CD4-positive, CD25-positive, alpha-beta regulatory T cell (primary cell): Measurements from ENCODE around the gene RASSF6. TPM values are rescaled to one million over a fixed set of nuclear protein-coding genes. Genes with fewer than 3 reads are reported as not detected.
A peak's percentile ranks its signal among the peaks of the same experiment; 100 is the strongest.
"Not testable (repeated sequence)": the region's sequence is repeated elsewhere in the genome, so short reads cannot be mapped to it uniquely, and the experiment has no call there.

Experiments used
- ATAC-seq, 2 donors: fragments of 150-1000 bp; cut with Tn5 transposase; one replicate each; pipeline ENCODE4 v1.10.0; 2021; ENCODE audit warnings: low read depth in 2 of 2, moderate number of reproducible peaks in 2 of 2, moderate library complexity in 1 of 2
- DNase-seq, 3 donors: peaks; one replicate each; pipeline versions ENCODE4 v3.0.0 to v3.0.0-alpha.2; 2012 to 2022; ENCODE audit warnings: mixed read lengths in 1 of 3
- H3K27ac ChIP-seq: one replicate; pipeline ENCODE4 v1.7.0; 2013; ENCODE audit warnings: mild to moderate bottlenecking, low read length; ENCODE audit not compliant: insufficient read depth, poor library complexity, severe bottlenecking
- H3K27me3 ChIP-seq: one replicate; pipeline ENCODE4 v1.7.0; 2013; ENCODE audit warnings: low read length; ENCODE audit not compliant: control insufficient read depth, insufficient read depth
- H3K36me3 ChIP-seq: one replicate; pipeline ENCODE4 v1.7.0; 2013; ENCODE audit warnings: mild to moderate bottlenecking, low read length, moderate library complexity; ENCODE audit not compliant: control insufficient read depth, insufficient read depth
- H3K4me1 ChIP-seq: 2 replicates; pipeline ENCODE4 v1.7.0; 2013; ENCODE audit warnings: mild to moderate bottlenecking, low read length; ENCODE audit not compliant: insufficient read depth, control insufficient read depth, poor library complexity, severe bottlenecking
- H3K4me3 ChIP-seq: one replicate; pipeline ENCODE4 v1.7.0; 2013; ENCODE audit warnings: low read depth, mild to moderate bottlenecking, low read length, moderate library complexity
- H3K9me3 ChIP-seq, 2 experiments: 1 replicate in 1 of 2; 2 replicates in 1 of 2; pipeline ENCODE4 v1.7.0; 2013; ENCODE audit warnings: low read length in 2 of 2, mild to moderate bottlenecking in 1 of 2, moderate library complexity in 1 of 2; ENCODE audit not compliant: control insufficient read depth in 2 of 2
- H3K27ac Mint-ChIP-seq, 3 donors: one replicate each; pipeline ENCODE4 v1.8.0; 2020 to 2022; ENCODE audit warnings: mild to moderate bottlenecking in 3 of 3, mixed read lengths in 3 of 3, moderate library complexity in 2 of 3
- H3K27me3 Mint-ChIP-seq: one replicate; pipeline ENCODE4 v1.8.0; 2022; ENCODE audit warnings: mild to moderate bottlenecking, mixed read lengths
- H3K36me3 Mint-ChIP-seq: one replicate; pipeline ENCODE4 v1.8.0; 2020; ENCODE audit warnings: mixed read lengths
- H3K4me1 Mint-ChIP-seq, 4 donors: one replicate each; pipeline ENCODE4 v1.8.0; 2020 to 2022; ENCODE audit warnings: mixed read lengths in 4 of 4, mild to moderate bottlenecking in 1 of 4
- H3K4me3 Mint-ChIP-seq, 4 donors: one replicate each; pipeline ENCODE4 v1.8.0; 2020 to 2022; ENCODE audit warnings: mild to moderate bottlenecking in 4 of 4, mixed read lengths in 4 of 4, moderate library complexity in 3 of 4
- H3K9me3 Mint-ChIP-seq, 7 donors: one replicate each; pipeline ENCODE4 v1.8.0; 2020 to 2022; ENCODE audit warnings: mixed read lengths in 7 of 7, mild to moderate bottlenecking in 3 of 7, moderate library complexity in 2 of 7
- polyA plus RNA-seq, 4 donors: library from polyadenylated mRNA; unstranded; fragments of 300-500 nt; fragmentation: Illumina TruSeq; gene quantifications; one replicate each; pipeline ENCODE4 v1.2.3, GENCODE V29; 2021
- total RNA-seq: library from RNA; stranded (reverse); gene quantifications from one replicate; pipeline ENCODE4 v1.2.3, GENCODE V29; 2022

Gene RASSF6, protein sequence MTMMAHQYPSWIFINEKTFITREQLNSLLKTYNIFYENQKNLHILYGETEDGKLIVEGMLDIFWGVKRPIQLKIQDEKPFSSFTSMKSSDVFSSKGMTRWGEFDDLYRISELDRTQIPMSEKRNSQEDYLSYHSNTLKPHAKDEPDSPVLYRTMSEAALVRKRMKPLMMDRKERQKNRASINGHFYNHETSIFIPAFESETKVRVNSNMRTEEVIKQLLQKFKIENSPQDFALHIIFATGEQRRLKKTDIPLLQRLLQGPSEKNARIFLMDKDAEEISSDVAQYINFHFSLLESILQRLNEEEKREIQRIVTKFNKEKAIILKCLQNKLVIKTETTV
- total RNA-seq = not detected
- polyA plus RNA-seq = under 1 TPM in 2 of 4 donors, not detected in 2; 0.15 to 0.31 TPM

- Mint-ChIP-seq H3K27me3 (peaks cover 10% of the 10 kb centered on the region), H3K4me3 (peak within 1 kb of the TSS in 3 of 4 donors; percentile 2 to 49 (median 48)), H3K36me3 (no peaks in the 10 kb centered on the region), H3K4me1 (peaks cover 0 to 6% (median 0%) of the 10 kb centered on the region in 4 donors), H3K27ac (no peak within 1 kb of the TSS), H3K9me3 (peaks cover 0 to 2% (median 0%) of the 10 kb centered on the region in 7 donors)
- DNase-seq (no peak), ATAC-seq (peak; percentile 31 to 50)
- Histone ChIP-seq H3K36me3 (no peaks in the 10 kb centered on the region), H3K4me1 (no peaks in the 10 kb centered on the region), H3K27ac (no peak within 1 kb of the TSS), H3K27me3 (peaks cover 1% of the 10 kb centered on the region), H3K4me3 (peak within 1 kb of the TSS; percentile 33), H3K9me3 (no peaks in the 10 kb centered on the region)
Observed at GRCh38 chr4:73620115-73620792, at the start of gene RASSF6. Gene RASSF6, minus strand, starts transcription at chr4:73620436. Its CDS starts 8,641 bp downstream, at chr4:73611795.

- no peak for DNase-seq
- H3K36me3 Mint-ChIP-seq = no peaks in the 10 kb centered on the region
- H3K4me3 Mint-ChIP-seq = no peak overlapping the region
Observed at GRCh38 chr4:73669410-73670183, 49.4 kb upstream of the RASSF6 start.

DNA sequence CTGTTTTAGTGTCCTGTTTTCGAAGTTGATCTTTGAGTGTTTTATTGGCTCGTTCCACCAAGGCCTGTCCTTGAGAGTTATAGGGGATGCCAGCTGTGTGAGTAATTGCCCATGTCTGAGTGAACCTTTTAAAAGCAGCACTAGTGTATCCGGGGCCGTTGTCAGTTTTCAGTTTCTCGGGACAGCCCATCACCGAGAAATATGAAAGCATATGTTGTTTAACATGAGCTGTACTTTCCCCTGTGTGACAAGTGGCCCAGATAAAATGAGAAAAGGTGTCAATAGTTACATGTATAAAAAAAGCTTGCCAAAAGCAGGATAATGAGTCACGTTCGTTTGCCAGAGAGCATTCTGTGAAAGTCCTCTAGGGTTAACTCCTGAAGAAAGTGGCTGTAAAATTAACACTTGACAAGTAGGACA lies 48.6 kb upstream of the RASSF6 start:
- no peaks in the 10 kb centered on the region for H3K4me1 ChIP-seq
- H3K4me3 Mint-ChIP-seq = no peak overlapping the region
- H3K27ac ChIP-seq = no peak overlapping the region
- no peaks in the 10 kb centered on the region for H3K4me1 Mint-ChIP-seq
- H3K27me3 ChIP-seq = no peaks in the 10 kb centered on the region
- no peak overlapping the region for H3K4me3 ChIP-seq
- H3K27me3 Mint-ChIP-seq = peaks cover 5% of the 10 kb centered on the region
- no peaks in the 10 kb centered on the region for H3K36me3 Mint-ChIP-seq
- no peak overlapping the region for H3K27ac Mint-ChIP-seq
- ATAC-seq (no peak), DNase-seq (no peak)
- no peaks in the 10 kb centered on the region for H3K36me3 ChIP-seq
- peaks cover 0 to 3% (median 0%) of the 10 kb centered on the region in 7 donors for H3K9me3 Mint-ChIP-seq
- no peaks in the 10 kb centered on the region for H3K9me3 ChIP-seq

More at GRCh38 chr4:73669410-73670183, 49.4 kb upstream of the RASSF6 start:
- H3K27me3 ChIP-seq = no peaks in the 10 kb centered on the region
- H3K36me3 ChIP-seq = no peaks in the 10 kb centered on the region
- H3K4me1 ChIP-seq = no peaks in the 10 kb centered on the region
- ATAC-seq = no peak
- no peaks in the 10 kb centered on the region for H3K9me3 ChIP-seq
- H3K27ac ChIP-seq = no peak overlapping the region
- Mint-ChIP-seq H3K27ac (no peak overlapping the region), H3K4me1 (no peaks in the 10 kb centered on the region), H3K27me3 (peaks cover 5% of the 10 kb centered on the region), H3K9me3 (peaks cover 0 to 3% (median 0%) of the 10 kb centered on the region in 7 donors)
- no peak overlapping the region for H3K4me3 ChIP-seq

DNA sequence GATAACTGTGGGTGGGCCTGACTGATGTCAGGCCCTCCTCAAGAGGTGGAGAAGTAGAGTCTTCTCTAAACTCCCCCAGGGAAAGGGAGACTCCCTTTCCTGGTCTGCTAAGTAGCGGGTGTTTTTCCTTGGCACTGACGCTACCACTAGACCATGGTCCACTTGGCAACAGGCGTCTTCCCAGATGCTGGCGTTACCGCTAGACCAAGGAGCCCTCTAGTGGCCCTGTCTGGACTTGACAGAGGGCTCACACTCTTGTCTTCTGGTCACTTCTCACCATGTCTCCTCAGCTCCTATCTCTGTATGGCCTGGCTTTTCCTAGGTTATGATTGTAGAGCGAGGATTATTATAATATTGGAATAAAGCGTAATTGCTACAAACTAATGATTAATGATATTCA lies 45.7 kb upstream of the RASSF6 start:
- not testable (repeated sequence) for H3K9me3 Mint-ChIP-seq, H3K4me1 ChIP-seq, H3K27ac ChIP-seq, H3K4me3 ChIP-seq, H3K9me3 ChIP-seq, DNase-seq, H3K4me1 Mint-ChIP-seq, H3K27me3 ChIP-seq, ATAC-seq, H3K36me3 Mint-ChIP-seq, H3K36me3 ChIP-seq, H3K4me3 Mint-ChIP-seq, H3K27me3 Mint-ChIP-seq, H3K27ac Mint-ChIP-seq

- Histone ChIP-seq H3K4me1 (no peaks in the 10 kb centered on the region), H3K4me3 (no peak overlapping the region)
Observed at GRCh38 chr4:73664470-73664869, 44.2 kb upstream of the RASSF6 start.

GRCh38 chr4:73663576-73663975 lies 43.3 kb upstream of the RASSF6 start:
- Histone ChIP-seq H3K36me3 (no peaks in the 10 kb centered on the region), H3K27me3 (no peaks in the 10 kb centered on the region), H3K4me1 (no peaks in the 10 kb centered on the region), H3K27ac (no peak overlapping the region), H3K4me3 (no peak overlapping the region), H3K9me3 (no peaks in the 10 kb centered on the region)
- DNase-seq (no peak), ATAC-seq (no peak)
- Mint-ChIP-seq H3K9me3 (peaks cover 0 to 1% (median 0%) of the 10 kb centered on the region in 7 donors), H3K4me1 (no peaks in the 10 kb centered on the region), H3K27ac (no peak overlapping the region), H3K27me3 (peaks cover 5% of the 10 kb centered on the region), H3K4me3 (no peak overlapping the region), H3K36me3 (no peaks in the 10 kb centered on the region)

More at GRCh38 chr4:73664470-73664869, 44.2 kb upstream of the RASSF6 start:
- peaks cover 9% of the 10 kb centered on the region for H3K27me3 Mint-ChIP-seq
- no peaks in the 10 kb centered on the region for H3K36me3 Mint-ChIP-seq
- no peak overlapping the region for H3K27ac ChIP-seq
- H3K4me3 Mint-ChIP-seq = no peak overlapping the region
- H3K27me3 ChIP-seq = no peaks in the 10 kb centered on the region
- H3K27ac Mint-ChIP-seq = no peak overlapping the region
- no peak for ATAC-seq
- H3K9me3 ChIP-seq = no peaks in the 10 kb centered on the region
- no peaks in the 10 kb centered on the region for H3K36me3 ChIP-seq
- peaks cover 0 to 1% (median 0%) of the 10 kb centered on the region in 7 donors for H3K9me3 Mint-ChIP-seq
- DNase-seq = no peak
- H3K4me1 Mint-ChIP-seq = no peaks in the 10 kb centered on the region

- H3K4me3 Mint-ChIP-seq = no peak overlapping the region
- peaks cover 0 to 1% (median 0%) of the 10 kb centered on the region in 7 donors for H3K9me3 Mint-ChIP-seq
- no peak overlapping the region for H3K27ac Mint-ChIP-seq
- H3K27me3 Mint-ChIP-seq = peaks cover 5% of the 10 kb centered on the region
- Histone ChIP-seq H3K27ac (no peak overlapping the region), H3K27me3 (no peaks in the 10 kb centered on the region), H3K9me3 (no peaks in the 10 kb centered on the region), H3K36me3 (no peaks in the 10 kb centered on the region), H3K4me1 (no peaks in the 10 kb centered on the region), H3K4me3 (no peak overlapping the region)
- ATAC-seq (no peak), DNase-seq (no peak)
- no peaks in the 10 kb centered on the region for H3K36me3 Mint-ChIP-seq
- no peaks in the 10 kb centered on the region for H3K4me1 Mint-ChIP-seq
Observed at GRCh38 chr4:73662709-73663546, 42.7 kb upstream of the RASSF6 start.
